ENCODE results near the gene TEX54.
"Not testable (repeated sequence)": the region's sequence is repeated elsewhere in the genome, so short reads cannot be mapped to it uniquely, and the experiment has no call there.

Gene TEX54

GRCh38 chr11:62854825-62855570 is 22.4 kb upstream of the TEX54 start:
- DNase-seq = no peak

GRCh38 chr11:62854013-62854824 is 21.6 kb upstream of the TEX54 start:
- no peak for DNase-seq

- DNase-seq = no peak
These were observed 20.8 kb upstream of the TEX54 start for GRCh38 chr11:62853279-62853965.

GRCh38 chr11:62852523-62853188 is 20.0 kb upstream of the TEX54 start:
- no peak for DNase-seq

- DNase-seq = no peak
These were observed 19.3 kb upstream of the TEX54 start for GRCh38 chr11:62851807-62852522.

GRCh38 chr11:62850911-62851806 is 18.5 kb upstream of the TEX54 start:
- peak; percentile 81 for DNase-seq

GRCh38 chr11:62847767-62848314 is 15.2 kb upstream of the TEX54 start:
- no peak for DNase-seq

GRCh38 chr11:62846177-62846576 is 13.5 kb upstream of the TEX54 start:
- no peak for DNase-seq

- DNase-seq = no peak
These were observed 11.5 kb upstream of the TEX54 start for GRCh38 chr11:62844154-62844553.

- no peak for DNase-seq
These were observed 10.8 kb upstream of the TEX54 start for GRCh38 chr11:62843466-62843865.

GRCh38 chr11:62842891-62843290 is 10.2 kb upstream of the TEX54 start:
- DNase-seq = not testable (repeated sequence)

GRCh38 chr11:62842171-62842741 is 9.6 kb upstream of the TEX54 start:
- peak; percentile 90 for DNase-seq

GRCh38 chr11:62841361-62842170 is 8.9 kb upstream of the TEX54 start:
- peak; percentile 99 for DNase-seq

GRCh38 chr11:62840721-62841360 is 8.2 kb upstream of the TEX54 start:
- DNase-seq = peak; percentile 89

GRCh38 chr11:62839050-62839945 is 6.7 kb upstream of the TEX54 start, which contains the start of gene WDR74:
Gene WDR74 (minus strand): TSS chr11:62839590. CDS start chr11:62839570, 20 bp downstream.
- DNase-seq = peak; percentile 93

- DNase-seq = no peak
These were observed 2.7 kb upstream of the TEX54 start for GRCh38 chr11:62835336-62835735.

- peak; percentile 100 for DNase-seq
These were observed 913 bp downstream of the TEX54 start, which contains the start of gene STX5 for GRCh38 chr11:62831520-62832335. Gene STX5 (minus strand): TSS chr11:62832051. CDS start chr11:62831243, 808 bp downstream.

Measured in activated CD8-positive, alpha-beta memory T cell treated with anti-CD3 and anti-CD28 coated beads for 24 hours (primary cell).